ENCODE data around the gene NDEL1.

Gene NDEL1

DNA sequence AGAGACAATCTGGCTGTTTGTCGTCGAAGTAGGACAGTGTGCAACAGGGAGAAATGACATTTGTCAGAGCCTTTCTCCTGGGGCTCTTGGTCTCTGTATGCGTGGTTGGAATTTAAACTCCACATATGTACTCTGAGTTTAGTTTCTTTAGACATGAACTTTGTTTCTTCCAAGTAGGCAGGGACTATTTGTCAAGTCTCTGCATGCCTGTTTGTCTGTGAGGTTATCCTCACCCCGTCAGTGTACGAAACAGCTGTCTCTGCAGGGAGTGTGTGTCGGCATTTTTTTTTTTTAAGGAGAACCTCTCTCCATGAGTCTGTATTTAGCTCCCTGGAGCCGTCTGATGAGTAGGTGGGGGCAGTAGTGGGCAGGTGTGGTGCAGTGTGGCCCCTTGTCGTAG lies 29.7 kb downstream of the NDEL1 start:
- H3K27ac ChIP-seq (ENCODE audit: low read length): no peak overlapping the region

DNA sequence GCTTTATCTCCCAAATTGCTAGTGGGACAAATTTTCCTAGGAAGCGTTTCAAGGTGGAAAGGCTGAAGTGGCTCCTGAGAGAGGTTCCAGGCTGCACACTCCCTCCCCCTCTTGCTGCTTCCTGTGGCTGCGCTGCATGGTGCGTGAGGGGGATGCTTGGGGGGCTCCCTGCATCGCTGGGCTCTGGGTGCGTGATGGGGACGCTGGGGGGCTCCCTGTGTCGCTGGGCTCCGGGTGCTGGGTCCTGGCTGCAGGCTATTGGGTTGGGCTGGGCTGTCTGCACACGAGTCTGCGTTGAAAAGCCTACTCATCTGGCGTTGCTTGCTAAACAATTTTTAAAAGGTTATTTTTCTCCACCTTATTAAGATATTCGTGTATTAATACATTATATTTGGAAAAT lies 30.1 kb downstream of the NDEL1 start:
- no peak overlapping the region for H3K27ac ChIP-seq (ENCODE audit: low read length)
- H3K9me3 ChIP-seq (ENCODE audit: insufficient read depth, low read length): no peaks in the 10 kb centered on the region
- TF ChIP-seq, protein P1, sequence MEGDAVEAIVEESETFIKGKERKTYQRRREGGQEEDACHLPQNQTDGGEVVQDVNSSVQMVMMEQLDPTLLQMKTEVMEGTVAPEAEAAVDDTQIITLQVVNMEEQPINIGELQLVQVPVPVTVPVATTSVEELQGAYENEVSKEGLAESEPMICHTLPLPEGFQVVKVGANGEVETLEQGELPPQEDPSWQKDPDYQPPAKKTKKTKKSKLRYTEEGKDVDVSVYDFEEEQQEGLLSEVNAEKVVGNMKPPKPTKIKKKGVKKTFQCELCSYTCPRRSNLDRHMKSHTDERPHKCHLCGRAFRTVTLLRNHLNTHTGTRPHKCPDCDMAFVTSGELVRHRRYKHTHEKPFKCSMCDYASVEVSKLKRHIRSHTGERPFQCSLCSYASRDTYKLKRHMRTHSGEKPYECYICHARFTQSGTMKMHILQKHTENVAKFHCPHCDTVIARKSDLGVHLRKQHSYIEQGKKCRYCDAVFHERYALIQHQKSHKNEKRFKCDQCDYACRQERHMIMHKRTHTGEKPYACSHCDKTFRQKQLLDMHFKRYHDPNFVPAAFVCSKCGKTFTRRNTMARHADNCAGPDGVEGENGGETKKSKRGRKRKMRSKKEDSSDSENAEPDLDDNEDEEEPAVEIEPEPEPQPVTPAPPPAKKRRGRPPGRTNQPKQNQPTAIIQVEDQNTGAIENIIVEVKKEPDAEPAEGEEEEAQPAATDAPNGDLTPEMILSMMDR (IDR thresholded peaks at IDR 0.05; ENCODE audit: low read depth, low read length): no peak
- no peak for TF ChIP-seq EZH2phosphoT487 (IDR thresholded peaks at IDR 0.05; ENCODE audit: low read depth)
- H3K79me2 ChIP-seq (ENCODE audit: low read length): no peaks in the 10 kb centered on the region
- H2AFZ ChIP-seq (ENCODE audit: low read depth, low read length): no peak overlapping the region
- no peaks in the 10 kb centered on the region for H4K20me1 ChIP-seq (ENCODE audit: insufficient read depth, low read length)
- H3K4me2 ChIP-seq (ENCODE audit: low read length): no peak overlapping the region
- peaks cover 14% of the 10 kb centered on the region for H3K36me3 ChIP-seq (replicated peaks; ENCODE audit: low read depth, low read length)
- no peaks in the 10 kb centered on the region for H3K27me3 ChIP-seq (ENCODE audit: low read depth, low read length)
- H3K4me3 ChIP-seq (ENCODE audit: low read length): no peak overlapping the region
- H3K4me1 ChIP-seq (ENCODE audit: low read length): no peaks in the 10 kb centered on the region
- H3K9ac ChIP-seq (ENCODE audit: low read length): no peak overlapping the region

More for the DNA sequence above, 29.7 kb downstream of the NDEL1 start:
- no peaks in the 10 kb centered on the region for H3K79me2 ChIP-seq (ENCODE audit: low read length)
- no peaks in the 10 kb centered on the region for H3K9me3 ChIP-seq (ENCODE audit: insufficient read depth, low read length)
- H3K36me3 ChIP-seq (replicated peaks; ENCODE audit: low read depth, low read length): peaks cover 14% of the 10 kb centered on the region
- H3K4me2 ChIP-seq (ENCODE audit: low read length): no peak overlapping the region
- no peak overlapping the region for H3K4me3 ChIP-seq (ENCODE audit: low read length)
- no peak overlapping the region for H2AFZ ChIP-seq (ENCODE audit: low read depth, low read length)
- H3K9ac ChIP-seq (ENCODE audit: low read length): no peak overlapping the region
- no peaks in the 10 kb centered on the region for H3K27me3 ChIP-seq (ENCODE audit: low read depth, low read length)
- H4K20me1 ChIP-seq (ENCODE audit: insufficient read depth, low read length): no peaks in the 10 kb centered on the region
- no peak for TF ChIP-seq EZH2phosphoT487 (IDR thresholded peaks at IDR 0.05; ENCODE audit: low read depth)
- TF ChIP-seq, protein P1 (IDR thresholded peaks at IDR 0.05; ENCODE audit: low read depth, low read length): no peak
- H3K4me1 ChIP-seq (ENCODE audit: low read length): no peaks in the 10 kb centered on the region

DNA sequence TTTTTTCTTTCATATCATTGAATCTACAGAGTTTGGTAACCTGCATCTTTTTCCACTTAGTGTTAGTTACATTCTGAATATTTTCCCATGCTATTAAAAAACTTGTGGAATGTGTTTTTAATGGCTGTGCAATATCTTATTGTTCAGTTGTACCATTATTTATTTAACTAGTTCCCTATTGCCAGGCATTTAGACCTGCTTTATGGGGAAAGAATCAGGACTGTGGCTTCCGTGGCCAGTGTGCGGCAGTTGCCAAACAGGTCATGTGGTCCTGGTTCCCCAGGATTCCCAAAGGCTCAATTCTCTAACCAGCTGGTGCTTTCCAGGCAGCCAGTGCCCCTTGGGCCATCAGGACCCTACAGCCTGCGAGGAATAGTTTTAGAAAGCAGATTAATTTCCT lies 30.8 kb downstream of the NDEL1 start:
- TF ChIP-seq EZH2phosphoT487 (IDR thresholded peaks at IDR 0.05; ENCODE audit: low read depth): no peak
- TF ChIP-seq, protein P1 (IDR thresholded peaks at IDR 0.05; ENCODE audit: low read depth, low read length): no peak

DNA sequence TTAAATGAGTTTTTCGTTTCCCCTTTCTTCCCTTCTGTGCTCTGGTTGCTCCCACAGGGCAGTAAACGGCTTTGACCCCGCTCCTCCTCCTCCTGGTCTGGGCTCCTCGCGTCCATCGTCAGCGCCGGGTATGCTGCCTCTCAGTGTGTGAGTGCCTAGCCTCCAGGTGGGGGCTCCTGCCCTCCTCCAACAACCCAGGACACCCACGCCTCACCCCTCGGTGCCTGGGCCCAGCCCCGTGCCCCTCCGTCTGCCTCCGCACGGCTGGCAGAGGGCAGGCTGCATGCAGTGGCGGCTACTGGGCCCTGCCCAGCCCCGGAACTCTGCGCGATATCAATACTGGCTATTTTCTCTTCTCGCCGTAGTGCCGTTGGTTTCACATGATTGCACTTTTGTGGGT lies 31.2 kb downstream of the NDEL1 start:
- peaks cover 12% of the 10 kb centered on the region for H3K36me3 ChIP-seq (replicated peaks; ENCODE audit: low read depth, low read length)
- no peaks in the 10 kb centered on the region for H3K27me3 ChIP-seq (ENCODE audit: low read depth, low read length)
- no peak overlapping the region for H2AFZ ChIP-seq (ENCODE audit: low read depth, low read length)
- H3K4me2 ChIP-seq (ENCODE audit: low read length): no peak overlapping the region
- no peak overlapping the region for H3K9ac ChIP-seq (ENCODE audit: low read length)
- no peak overlapping the region for H3K4me3 ChIP-seq (ENCODE audit: low read length)
- H4K20me1 ChIP-seq (ENCODE audit: insufficient read depth, low read length): no peaks in the 10 kb centered on the region
- H3K9me3 ChIP-seq (ENCODE audit: insufficient read depth, low read length): no peaks in the 10 kb centered on the region
- no peak overlapping the region for H3K27ac ChIP-seq (ENCODE audit: low read length)
- H3K79me2 ChIP-seq (ENCODE audit: low read length): no peaks in the 10 kb centered on the region
- no peak for TF ChIP-seq EZH2phosphoT487 (IDR thresholded peaks at IDR 0.05; ENCODE audit: low read depth)
- TF ChIP-seq, protein P1 (IDR thresholded peaks at IDR 0.05; ENCODE audit: low read depth, low read length): no peak
- H3K4me1 ChIP-seq (ENCODE audit: low read length): no peaks in the 10 kb centered on the region

More for the DNA sequence above, 30.8 kb downstream of the NDEL1 start:
- Histone ChIP-seq H3K4me2 (ENCODE audit: low read length) (no peak overlapping the region), H3K27me3 (ENCODE audit: low read depth, low read length) (no peaks in the 10 kb centered on the region), H3K79me2 (ENCODE audit: low read length) (no peaks in the 10 kb centered on the region), H4K20me1 (ENCODE audit: insufficient read depth, low read length) (no peaks in the 10 kb centered on the region), H3K36me3 (replicated peaks; ENCODE audit: low read depth, low read length) (peaks cover 14% of the 10 kb centered on the region), H3K4me1 (ENCODE audit: low read length) (no peaks in the 10 kb centered on the region), H3K9ac (ENCODE audit: low read length) (no peak overlapping the region), H3K9me3 (ENCODE audit: insufficient read depth, low read length) (no peaks in the 10 kb centered on the region), H2AFZ (ENCODE audit: low read depth, low read length) (no peak overlapping the region), H3K4me3 (ENCODE audit: low read length) (no peak overlapping the region), H3K27ac (ENCODE audit: low read length) (no peak overlapping the region)
